ENCODE measurements around the gene CTNNA3. TPM values are rescaled to one million over a fixed set of nuclear protein-coding genes. Genes with fewer than 3 reads are reported as not detected.
A peak's percentile ranks its signal among the peaks of the same experiment; 100 is the strongest.

The CTNNA3 gene
- total RNA-seq, 6 donors from 2014 or later: 0.20 to 2.0 TPM; not detected in 4

DNA sequence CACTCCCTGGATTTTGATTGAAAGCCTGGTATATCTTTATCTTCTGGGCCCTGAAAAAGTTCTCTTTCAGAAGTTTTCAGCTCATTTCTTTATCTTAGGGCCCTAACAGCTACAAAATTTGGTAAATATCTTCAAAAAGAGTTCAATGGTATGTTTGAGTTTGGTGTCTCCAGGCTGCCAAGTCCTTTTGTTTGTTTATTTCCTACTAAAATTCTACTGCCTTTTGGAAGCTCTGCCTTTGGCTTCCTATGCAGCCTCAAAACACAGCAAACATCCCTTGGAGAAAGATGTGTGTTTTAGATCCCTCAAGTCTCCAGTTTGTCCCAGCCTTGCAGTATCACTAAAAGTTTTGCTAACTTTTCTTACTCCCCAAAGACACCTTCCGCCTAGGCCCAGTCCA is 623.3 kb downstream of the CTNNA3 start:
- DNase-seq (no peak), ATAC-seq (ENCODE audit: low FRiP score in 2 of 2) (no peak)
- no peaks in the 10 kb centered on the region for H3K9me3 ChIP-seq
- H3K4me3 ChIP-seq: no peak overlapping the region
- no peaks in the 10 kb centered on the region for H3K27me3 ChIP-seq
- TF ChIP-seq POLR2A (IDR thresholded peaks at IDR 0.05) (no peak), EP300 (IDR thresholded peaks at IDR 0.05) (no peak), POLR2AphosphoS5 (IDR thresholded peaks at IDR 0.05) (no peak)
- TF ChIP-seq, protein P1, sequence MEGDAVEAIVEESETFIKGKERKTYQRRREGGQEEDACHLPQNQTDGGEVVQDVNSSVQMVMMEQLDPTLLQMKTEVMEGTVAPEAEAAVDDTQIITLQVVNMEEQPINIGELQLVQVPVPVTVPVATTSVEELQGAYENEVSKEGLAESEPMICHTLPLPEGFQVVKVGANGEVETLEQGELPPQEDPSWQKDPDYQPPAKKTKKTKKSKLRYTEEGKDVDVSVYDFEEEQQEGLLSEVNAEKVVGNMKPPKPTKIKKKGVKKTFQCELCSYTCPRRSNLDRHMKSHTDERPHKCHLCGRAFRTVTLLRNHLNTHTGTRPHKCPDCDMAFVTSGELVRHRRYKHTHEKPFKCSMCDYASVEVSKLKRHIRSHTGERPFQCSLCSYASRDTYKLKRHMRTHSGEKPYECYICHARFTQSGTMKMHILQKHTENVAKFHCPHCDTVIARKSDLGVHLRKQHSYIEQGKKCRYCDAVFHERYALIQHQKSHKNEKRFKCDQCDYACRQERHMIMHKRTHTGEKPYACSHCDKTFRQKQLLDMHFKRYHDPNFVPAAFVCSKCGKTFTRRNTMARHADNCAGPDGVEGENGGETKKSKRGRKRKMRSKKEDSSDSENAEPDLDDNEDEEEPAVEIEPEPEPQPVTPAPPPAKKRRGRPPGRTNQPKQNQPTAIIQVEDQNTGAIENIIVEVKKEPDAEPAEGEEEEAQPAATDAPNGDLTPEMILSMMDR (IDR thresholded peaks at IDR 0.05): no peak
- no peaks in the 10 kb centered on the region for H3K36me3 ChIP-seq
- WGBS, 2 donors: 91 to 97% methylated on average over 1 of the region's 1 CpG
- no peaks in the 10 kb centered on the region for H3K4me1 ChIP-seq
- H3K27ac ChIP-seq: no peak overlapping the region

DNA sequence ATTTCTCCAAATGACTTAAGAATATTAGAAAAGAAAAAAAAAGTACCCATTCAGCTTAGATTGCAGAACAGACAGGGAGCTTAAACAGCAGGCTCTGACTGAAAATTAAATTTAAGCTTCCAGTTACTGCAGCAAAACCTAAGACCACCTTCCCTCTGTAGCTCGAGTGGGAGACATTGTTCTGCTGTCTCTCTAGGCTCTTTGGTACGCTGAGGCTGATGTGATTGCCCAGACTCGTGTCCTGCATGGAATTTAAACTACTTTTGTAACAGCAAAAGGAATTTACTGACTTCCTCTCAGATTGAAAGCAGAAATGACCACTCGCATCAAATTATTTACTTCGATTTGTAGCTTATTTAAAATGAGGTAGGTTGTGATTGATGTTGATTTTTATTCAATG is 645.6 kb downstream of the CTNNA3 start:
- TF ChIP-seq, protein P1 (IDR thresholded peaks at IDR 0.05): no peak
- no peak for TF ChIP-seq POLR2A (IDR thresholded peaks at IDR 0.05)
- Histone ChIP-seq H3K27ac (no peak overlapping the region), H3K4me3 (no peak overlapping the region), H3K9me3 (peaks cover 0 to 1% (median 0%) of the 10 kb centered on the region in 4 donors), H3K27me3 (no peaks in the 10 kb centered on the region), H3K36me3 (no peaks in the 10 kb centered on the region), H3K4me1 (no peaks in the 10 kb centered on the region)
- DNase-seq: no peak
- ATAC-seq (ENCODE audit: low FRiP score in 2 of 2): no peak
- WGBS, 2 donors: 61 to 62% methylated on average over 5 of the region's 5 CpGs

DNA sequence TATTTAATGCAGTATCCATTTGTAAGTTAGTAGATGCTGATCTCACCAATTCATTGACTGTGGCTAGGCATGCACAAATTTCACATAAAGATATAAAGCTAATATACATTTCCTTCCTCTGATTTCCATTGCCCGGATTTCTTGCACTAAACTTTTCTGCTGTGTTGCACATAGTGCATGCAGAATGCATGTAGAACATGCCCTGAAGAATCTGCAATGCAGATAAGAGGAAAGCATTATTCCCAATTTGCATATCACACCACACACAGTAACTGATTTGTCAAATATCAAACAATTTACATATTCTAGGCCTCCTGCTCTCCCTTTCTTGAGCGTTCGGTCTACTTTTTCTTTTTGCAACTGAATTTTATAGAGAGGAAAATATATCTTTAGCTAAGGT is 646.0 kb downstream of the CTNNA3 start:
- Histone ChIP-seq H3K27ac (no peak overlapping the region), H3K36me3 (no peaks in the 10 kb centered on the region), H3K27me3 (no peaks in the 10 kb centered on the region), H3K4me1 (no peaks in the 10 kb centered on the region), H3K4me3 (no peak overlapping the region), H3K9me3 (peaks cover 0 to 2% (median 0%) of the 10 kb centered on the region in 4 donors)
- DNase-seq (no peak), ATAC-seq (ENCODE audit: low FRiP score in 2 of 2) (no peak)
- no peak for TF ChIP-seq POLR2A (IDR thresholded peaks at IDR 0.05)
- no peak for TF ChIP-seq POLR2AphosphoS5 (IDR thresholded peaks at IDR 0.05)
- no peak for TF ChIP-seq EP300 (IDR thresholded peaks at IDR 0.05)
- TF ChIP-seq, protein P1 (IDR thresholded peaks at IDR 0.05): no peak
- 84 to 85% methylated on average over 3 of the region's 3 CpGs for WGBS, 2 donors

DNA sequence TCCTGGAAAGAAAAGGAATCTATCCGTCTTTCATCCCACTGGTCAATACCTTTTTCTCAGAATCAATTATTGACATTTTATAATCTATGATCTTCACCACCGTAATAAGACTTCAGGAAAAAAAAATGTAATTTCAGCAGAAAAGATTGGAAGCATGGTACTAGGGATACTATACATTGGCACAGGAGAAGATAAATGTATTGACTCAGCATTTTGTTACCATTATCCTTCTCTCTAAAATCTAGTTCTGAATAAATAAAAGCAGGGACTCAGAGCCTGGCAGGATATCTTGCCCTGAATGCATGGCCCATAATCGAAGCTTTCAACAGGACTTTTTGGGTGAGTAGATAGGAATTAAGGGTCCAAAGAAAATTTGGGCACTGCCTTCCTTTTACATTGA is 649.5 kb downstream of the CTNNA3 start:
- TF ChIP-seq, protein P1 (IDR thresholded peaks at IDR 0.05): no peak
- DNase-seq: no peak
- WGBS, 2 donors: 82 to 83% methylated on average over 3 of the region's 3 CpGs
- Histone ChIP-seq H3K36me3 (no peaks in the 10 kb centered on the region), H3K27me3 (no peaks in the 10 kb centered on the region), H3K27ac (no peak overlapping the region), H3K4me3 (no peak overlapping the region), H3K4me1 (no peaks in the 10 kb centered on the region), H3K9me3 (peaks cover 0 to 2% (median 0%) of the 10 kb centered on the region in 4 donors)
- no peak for ATAC-seq (ENCODE audit: low FRiP score in 2 of 2)

DNA sequence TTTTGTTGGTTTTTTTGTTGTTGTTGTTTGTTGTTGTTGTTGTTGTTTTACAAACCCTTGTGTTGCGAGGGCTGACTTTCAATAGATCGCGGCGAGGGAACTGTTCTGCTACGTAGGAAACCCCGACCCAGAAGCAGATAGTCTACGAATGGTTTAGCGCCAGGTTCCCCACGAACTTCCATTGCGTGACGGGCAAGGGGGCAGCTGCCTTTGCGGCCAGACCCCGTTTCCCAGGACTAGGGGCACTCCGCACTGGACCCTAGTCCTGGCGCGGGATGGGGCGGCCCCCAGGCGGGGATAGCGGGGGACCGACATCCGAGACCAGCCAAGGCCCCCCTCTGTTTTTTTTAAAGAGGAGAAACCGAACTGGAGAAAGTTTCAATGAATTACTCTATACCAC is 650.6 kb downstream of the CTNNA3 start:
- DNase-seq: peak in 1 of 2 donors; percentile 59
- no peaks in the 10 kb centered on the region for H3K4me1 ChIP-seq
- H3K9me3 ChIP-seq: peaks cover 0 to 2% (median 0%) of the 10 kb centered on the region in 4 donors
- no peak overlapping the region for H3K4me3 ChIP-seq
- no peak overlapping the region for H3K27ac ChIP-seq
- ATAC-seq (ENCODE audit: low FRiP score in 2 of 2): no peak
- no peaks in the 10 kb centered on the region for H3K27me3 ChIP-seq
- 93 to 95% methylated on average over 22 of the region's 22 CpGs for WGBS, 2 donors
- no peak for TF ChIP-seq POLR2AphosphoS5 (IDR thresholded peaks at IDR 0.05)
- TF ChIP-seq, protein P1 (IDR thresholded peaks at IDR 0.05): no peak
- TF ChIP-seq EP300 (IDR thresholded peaks at IDR 0.05): no peak
- TF ChIP-seq POLR2A (IDR thresholded peaks at IDR 0.05): no peak
- H3K36me3 ChIP-seq: no peaks in the 10 kb centered on the region

Measured in upper lobe of left lung (tissue), 6 donors.